ENCODE measurements around the gene TRMT44.
A peak's percentile ranks its signal among the peaks of the same experiment; 100 is the strongest.

Gene TRMT44

GRCh38 chr4:8407316-8407715, 33.3 kb upstream of the TRMT44 start:
- Histone ChIP-seq H3K4me1 (ENCODE audit: control insufficient read depth, insufficient read depth, low read depth, low read length) (peaks cover 9% of the 10 kb centered on the region), H2AK5ac (ENCODE audit: low read length, severe bottlenecking) (no peak overlapping the region), H4K91ac (ENCODE audit: low read length) (no peak overlapping the region), H2BK12ac (ENCODE audit: low read length in 2 of 2) (no peak overlapping the region), H3K4me3 (ENCODE audit: insufficient read depth in 1 of 2, low read depth in 1 of 2, low read length in 2 of 2) (no peak overlapping the region), H3K23ac (ENCODE audit: low read length in 2 of 2) (no peak overlapping the region), H3K4me2 (ENCODE audit: low read length, poor library complexity, severe bottlenecking) (no peak overlapping the region), H3K9me3 (ENCODE audit: control insufficient read depth, low read length) (no peaks in the 10 kb centered on the region), H3K18ac (ENCODE audit: low read depth in 1 of 2, low read length in 2 of 2) (no peak overlapping the region), H2BK15ac (ENCODE audit: low read depth, poor library complexity, severe bottlenecking) (no peak overlapping the region), H3K9ac (ENCODE audit: low read length) (no peak overlapping the region), H3K4ac (ENCODE audit: low read depth in 1 of 2, low read length in 2 of 2) (no peak overlapping the region), H3K36me3 (ENCODE audit: control insufficient read depth in 1 of 2, insufficient read depth in 2 of 2, low read depth in 1 of 2, low read length in 2 of 2) (peaks cover 70 to 78% of the 10 kb centered on the region in 2 experiments), H3K27ac (ENCODE audit: low read length, poor library complexity, severe bottlenecking) (no peak overlapping the region), H2BK120ac (ENCODE audit: low read depth, low read length) (no peak overlapping the region), H3K14ac (ENCODE audit: low read length in 2 of 2) (no peak overlapping the region), H2AFZ (ENCODE audit: low read depth, low read length) (no peak overlapping the region), H4K8ac (ENCODE audit: low read length) (no peak overlapping the region), H3K27me3 (ENCODE audit: control insufficient read depth in 1 of 2, insufficient read depth in 1 of 2, low read length in 2 of 2) (no peaks in the 10 kb centered on the region), H2BK5ac (ENCODE audit: low read depth, low read length, poor library complexity, severe bottlenecking) (no peak overlapping the region), H3K79me1 (replicated peaks; ENCODE audit: low read length, poor library complexity, severe bottlenecking) (peaks cover 4% of the 10 kb centered on the region)
- 95% methylated on average over 14 of the region's 14 CpGs for WGBS
- no peak for DNase-seq

GRCh38 chr4:8407756-8408155, 32.8 kb upstream of the TRMT44 start:
- no peak overlapping the region for H3K27ac ChIP-seq (ENCODE audit: low read length, poor library complexity, severe bottlenecking)
- no peaks in the 10 kb centered on the region for H3K9me3 ChIP-seq (ENCODE audit: control insufficient read depth, low read length)
- H3K4me3 ChIP-seq (ENCODE audit: insufficient read depth in 1 of 2, low read depth in 1 of 2, low read length in 2 of 2), result no peak overlapping the region
- H2BK15ac ChIP-seq (ENCODE audit: low read depth, poor library complexity, severe bottlenecking), result no peak overlapping the region
- no peak overlapping the region for H2AFZ ChIP-seq (ENCODE audit: low read depth, low read length)
- H3K9ac ChIP-seq (ENCODE audit: low read length), result no peak overlapping the region
- H3K79me1 ChIP-seq (replicated peaks; ENCODE audit: low read length, poor library complexity, severe bottlenecking), result peaks cover under 1% of the 10 kb centered on the region
- H2BK5ac ChIP-seq (ENCODE audit: low read depth, low read length, poor library complexity, severe bottlenecking), result no peak overlapping the region
- H3K23ac ChIP-seq (ENCODE audit: low read length in 2 of 2), result no peak overlapping the region
- H3K4me2 ChIP-seq (ENCODE audit: low read length, poor library complexity, severe bottlenecking), result no peak overlapping the region
- H2BK12ac ChIP-seq (ENCODE audit: low read length in 2 of 2), result no peak overlapping the region
- no peak overlapping the region for H2BK120ac ChIP-seq (ENCODE audit: low read depth, low read length)
- H3K18ac ChIP-seq (ENCODE audit: low read depth in 1 of 2, low read length in 2 of 2), result no peak overlapping the region
- H3K27me3 ChIP-seq (ENCODE audit: control insufficient read depth in 1 of 2, insufficient read depth in 1 of 2, low read length in 2 of 2), result no peaks in the 10 kb centered on the region
- DNase-seq, result no peak
- peaks cover 7% of the 10 kb centered on the region for H3K4me1 ChIP-seq (ENCODE audit: control insufficient read depth, insufficient read depth, low read depth, low read length)
- H4K91ac ChIP-seq (ENCODE audit: low read length), result no peak overlapping the region
- no peak overlapping the region for H4K8ac ChIP-seq (ENCODE audit: low read length)
- H3K14ac ChIP-seq (ENCODE audit: low read length in 2 of 2), result no peak overlapping the region
- 91% methylated on average over 8 of the region's 9 CpGs for WGBS
- no peak overlapping the region for H3K4ac ChIP-seq (ENCODE audit: low read depth in 1 of 2, low read length in 2 of 2)
- peaks cover 70 to 76% of the 10 kb centered on the region in 2 experiments for H3K36me3 ChIP-seq (ENCODE audit: control insufficient read depth in 1 of 2, insufficient read depth in 2 of 2, low read depth in 1 of 2, low read length in 2 of 2)
- H2AK5ac ChIP-seq (ENCODE audit: low read length, severe bottlenecking), result no peak overlapping the region

- Histone ChIP-seq H2BK120ac (ENCODE audit: low read depth, low read length) (no peak overlapping the region), H2BK5ac (ENCODE audit: low read depth, low read length, poor library complexity, severe bottlenecking) (no peak overlapping the region), H2BK15ac (ENCODE audit: low read depth, poor library complexity, severe bottlenecking) (no peak overlapping the region), H3K4me2 (ENCODE audit: low read length, poor library complexity, severe bottlenecking) (no peak overlapping the region), H3K14ac (ENCODE audit: low read length in 2 of 2) (no peak overlapping the region), H3K9ac (ENCODE audit: low read length) (no peak overlapping the region), H3K27ac (ENCODE audit: low read length, poor library complexity, severe bottlenecking) (no peak overlapping the region), H3K36me3 (ENCODE audit: control insufficient read depth in 1 of 2, insufficient read depth in 2 of 2, low read depth in 1 of 2, low read length in 2 of 2) (peaks cover 74 to 81% of the 10 kb centered on the region in 2 experiments), H3K23ac (ENCODE audit: low read length in 2 of 2) (no peak overlapping the region), H3K18ac (ENCODE audit: low read depth in 1 of 2, low read length in 2 of 2) (no peak overlapping the region), H2AK5ac (ENCODE audit: low read length, severe bottlenecking) (no peak overlapping the region), H4K8ac (ENCODE audit: low read length) (peak overlapping the region; percentile 53), H3K79me1 (replicated peaks; ENCODE audit: low read length, poor library complexity, severe bottlenecking) (peaks cover 4% of the 10 kb centered on the region), H2BK12ac (ENCODE audit: low read length in 2 of 2) (no peak overlapping the region), H3K9me3 (ENCODE audit: control insufficient read depth, low read length) (no peaks in the 10 kb centered on the region), H4K91ac (ENCODE audit: low read length) (peak overlapping the region; percentile 54), H2AFZ (ENCODE audit: low read depth, low read length) (no peak overlapping the region), H3K4ac (ENCODE audit: low read depth in 1 of 2, low read length in 2 of 2) (no peak overlapping the region), H3K27me3 (ENCODE audit: control insufficient read depth in 1 of 2, insufficient read depth in 1 of 2, low read length in 2 of 2) (no peaks in the 10 kb centered on the region), H3K4me1 (ENCODE audit: control insufficient read depth, insufficient read depth, low read depth, low read length) (peaks cover 5% of the 10 kb centered on the region), H3K4me3 (ENCODE audit: insufficient read depth in 1 of 2, low read depth in 1 of 2, low read length in 2 of 2) (peak overlapping the region in 1 of 2 experiments; percentile 4)
- 95% methylated on average over 17 of the region's 17 CpGs for WGBS
- no peak for DNase-seq
These were observed 31.1 kb upstream of the TRMT44 start for GRCh38 chr4:8409264-8410065.

GRCh38 chr4:8410066-8410625, 30.4 kb upstream of the TRMT44 start:
- Histone ChIP-seq H3K79me1 (replicated peaks; ENCODE audit: low read length, poor library complexity, severe bottlenecking) (peaks cover 7% of the 10 kb centered on the region), H2BK15ac (ENCODE audit: low read depth, poor library complexity, severe bottlenecking) (no peak overlapping the region), H4K91ac (ENCODE audit: low read length) (no peak overlapping the region)

More at GRCh38 chr4:8410066-8410625, 30.4 kb upstream of the TRMT44 start:
- peaks cover 5% of the 10 kb centered on the region for H3K4me1 ChIP-seq (ENCODE audit: control insufficient read depth, insufficient read depth, low read depth, low read length)
- H2BK120ac ChIP-seq (ENCODE audit: low read depth, low read length), result no peak overlapping the region
- no peak overlapping the region for H3K27ac ChIP-seq (ENCODE audit: low read length, poor library complexity, severe bottlenecking)
- no peak overlapping the region for H2AFZ ChIP-seq (ENCODE audit: low read depth, low read length)
- H3K14ac ChIP-seq (ENCODE audit: low read length in 2 of 2), result no peak overlapping the region
- WGBS, result 96% methylated on average over 8 of the region's 9 CpGs
- no peak overlapping the region for H3K4ac ChIP-seq (ENCODE audit: low read depth in 1 of 2, low read length in 2 of 2)
- H3K4me3 ChIP-seq (ENCODE audit: insufficient read depth in 1 of 2, low read depth in 1 of 2, low read length in 2 of 2), result no peak overlapping the region
- no peak overlapping the region for H2AK5ac ChIP-seq (ENCODE audit: low read length, severe bottlenecking)
- H3K18ac ChIP-seq (ENCODE audit: low read depth in 1 of 2, low read length in 2 of 2), result no peak overlapping the region
- H3K23ac ChIP-seq (ENCODE audit: low read length in 2 of 2), result no peak overlapping the region
- no peak overlapping the region for H4K8ac ChIP-seq (ENCODE audit: low read length)
- no peaks in the 10 kb centered on the region for H3K27me3 ChIP-seq (ENCODE audit: control insufficient read depth in 1 of 2, insufficient read depth in 1 of 2, low read length in 2 of 2)
- no peak overlapping the region for H3K4me2 ChIP-seq (ENCODE audit: low read length, poor library complexity, severe bottlenecking)
- peaks cover 74 to 79% of the 10 kb centered on the region in 2 experiments for H3K36me3 ChIP-seq (ENCODE audit: control insufficient read depth in 1 of 2, insufficient read depth in 2 of 2, low read depth in 1 of 2, low read length in 2 of 2)
- no peak overlapping the region for H3K9ac ChIP-seq (ENCODE audit: low read length)
- H2BK12ac ChIP-seq (ENCODE audit: low read length in 2 of 2), result no peak overlapping the region
- no peak overlapping the region for H2BK5ac ChIP-seq (ENCODE audit: low read depth, low read length, poor library complexity, severe bottlenecking)
- H3K9me3 ChIP-seq (ENCODE audit: control insufficient read depth, low read length), result no peaks in the 10 kb centered on the region
- no peak for DNase-seq

All from mesenchymal stem cell (in vitro differentiated cells and primary cell).